Stomach (tissue), 9 donors: ENCODE results near the gene BSN. TPM values are rescaled to one million over a fixed set of nuclear protein-coding genes. Genes with fewer than 3 reads are reported as not detected.

Experiments used
- DNase-seq, 2 donors: peaks; one replicate each; pipeline versions ENCODE4 v3.0.0 to v3.0.0-alpha.2; 2013 to 2019
- H3K27ac ChIP-seq, 5 donors: fragments of 200-600 bp in 4 of 5; sonication (generic) in 4 of 5; one replicate each; pipeline ENCODE4 v1.5.1; 2013 to 2019; ENCODE audit warnings: mild to moderate bottlenecking in 1 of 5, moderate library complexity in 1 of 5
- H3K27me3 ChIP-seq, 3 donors: fragments of 200-600 bp; sonication (generic); one replicate each; pipeline ENCODE4 v1.5.1; 2017 to 2019; ENCODE audit warnings: mixed run types in 1 of 3
- H3K36me3 ChIP-seq, 4 donors: fragments of 200-600 bp; sonication (generic); 1 replicate in 3 of 4; 2 replicates in 1 of 4; pipeline ENCODE4 v1.5.1; 2016 to 2019
- H3K4me1 ChIP-seq, 4 donors: fragments of 200-600 bp; sonication (generic); one replicate each; pipeline ENCODE4 v1.5.1; 2016 to 2019
- H3K4me3 ChIP-seq, 4 donors: fragments of 200-600 bp; sonication (generic) in 3 of 4; one replicate each; pipeline ENCODE4 v1.5.1; 2016 to 2019; ENCODE audit warnings: mild to moderate bottlenecking in 1 of 4
- H3K9me3 ChIP-seq, 4 donors: fragments of 200-600 bp; sonication (generic); one replicate each; pipeline ENCODE4 v1.5.1; 2016 to 2019
- EP300 ChIP-seq: sonication (generic); formaldehyde crosslinking; IDR thresholded peaks from one replicate; pipeline ENCODE4 v1.6.1; 2017; ENCODE audit warnings: antibody characterized with exemption
- POLR2A ChIP-seq, 4 donors: fragments of 450-650 bp; IDR thresholded peaks; one replicate each; pipeline ENCODE4 v1.6.1; 2016; ENCODE audit warnings: antibody characterized with exemption in 4 of 4, control low read depth in 2 of 4, mild to moderate bottlenecking in 1 of 4, moderate library complexity in 1 of 4
- POLR2AphosphoS5 ChIP-seq, 3 donors: sonication (generic); formaldehyde crosslinking; IDR thresholded peaks; one replicate each; pipeline ENCODE4 v1.6.1; 2016; ENCODE audit warnings: antibody characterized with exemption in 3 of 3
- WGBS, 5 donors: extraction: QIAGEN DNeasy Blood & Tissue Kit in 3 of 5; methylation state at CpG; one replicate each; pipeline versions ENCODE4 v1.1.5 to v1.1.7; 2013 to 2018; 5-methylcytosine and 5-hydroxymethylcytosine counted together
- intact Hi-C: fragments of 100-400 bp; cut with DNase I; formaldehyde crosslinking; loops from one replicate; pipeline ENCODE4 v1.15.1; 2023; ENCODE audit warnings: low total_unique reads
- polyA plus RNA-seq, 3 donors: library from polyadenylated mRNA; stranded (reverse); fragments of 200-250 nt; gene quantifications; one replicate each; pipeline ENCODE4 v1.2.3, GENCODE V29; 2013
- total RNA-seq, 5 donors: library from RNA; depleted of rRNA; stranded (reverse); fragments of >200 nt; gene quantifications; one replicate each; pipeline versions ENCODE4 v1.1.0 to v1.2.3, GENCODE V29; 2014 to 2016
- TF ChIP-seq, protein P1 (sequence below), 7 experiments: fragments of 450-650 bp in 4 of 7; fragments of 200-600 bp in 3 of 7; sonication (generic) in 3 of 7; IDR thresholded peaks; one replicate each; pipeline ENCODE4 v1.5.1; 2016 to 2019; ENCODE audit warnings: antibody characterized with exemption in 7 of 7, control low read depth in 2 of 7, mild to moderate bottlenecking in 1 of 7
- donor health status: healthy with polysubstance abuse.
- donor health status: Bipolar disorder and iron deficiency.
- donor health status: healthy.

BSN gene
- total and polyA plus RNA-seq, 8 donors, result 0.03 to 4.5 (median 0.77) TPM; not detected in 2

GRCh38 chr3:49667701-49668413 is 113.6 kb downstream of the BSN start:
- H3K4me1 ChIP-seq, result peaks cover 0 to 40% (median 15%) of the 10 kb centered on the region in 4 donors
- 80 to 88% (median 82%) methylated on average over 20 to 25 of the region's 25 CpGs for WGBS, 5 donors
- no peaks in the 10 kb centered on the region for H3K36me3 ChIP-seq
- TF ChIP-seq, protein P1, sequence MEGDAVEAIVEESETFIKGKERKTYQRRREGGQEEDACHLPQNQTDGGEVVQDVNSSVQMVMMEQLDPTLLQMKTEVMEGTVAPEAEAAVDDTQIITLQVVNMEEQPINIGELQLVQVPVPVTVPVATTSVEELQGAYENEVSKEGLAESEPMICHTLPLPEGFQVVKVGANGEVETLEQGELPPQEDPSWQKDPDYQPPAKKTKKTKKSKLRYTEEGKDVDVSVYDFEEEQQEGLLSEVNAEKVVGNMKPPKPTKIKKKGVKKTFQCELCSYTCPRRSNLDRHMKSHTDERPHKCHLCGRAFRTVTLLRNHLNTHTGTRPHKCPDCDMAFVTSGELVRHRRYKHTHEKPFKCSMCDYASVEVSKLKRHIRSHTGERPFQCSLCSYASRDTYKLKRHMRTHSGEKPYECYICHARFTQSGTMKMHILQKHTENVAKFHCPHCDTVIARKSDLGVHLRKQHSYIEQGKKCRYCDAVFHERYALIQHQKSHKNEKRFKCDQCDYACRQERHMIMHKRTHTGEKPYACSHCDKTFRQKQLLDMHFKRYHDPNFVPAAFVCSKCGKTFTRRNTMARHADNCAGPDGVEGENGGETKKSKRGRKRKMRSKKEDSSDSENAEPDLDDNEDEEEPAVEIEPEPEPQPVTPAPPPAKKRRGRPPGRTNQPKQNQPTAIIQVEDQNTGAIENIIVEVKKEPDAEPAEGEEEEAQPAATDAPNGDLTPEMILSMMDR (IDR thresholded peaks at IDR 0.05), result no peak
- TF ChIP-seq EP300 (no peak), POLR2A (IDR thresholded peaks at IDR 0.05) (no peak), POLR2AphosphoS5 (IDR thresholded peaks at IDR 0.05) (no peak)
- peaks cover 0 to 15% (median 0%) of the 10 kb centered on the region in 3 donors for H3K27me3 ChIP-seq
- H3K4me3 ChIP-seq, result no peak overlapping the region
- no peak overlapping the region for H3K27ac ChIP-seq
- no peaks in the 10 kb centered on the region for H3K9me3 ChIP-seq
- no peak for DNase-seq
- intact Hi-C loops, result loop anchor here (5.0 kb wide), 1 partner anchor 126 kb away; no protein-coding TSS in a partner anchor

GRCh38 chr3:49668414-49668797 is 114.1 kb downstream of the BSN start:
- WGBS, 5 donors, result 20 to 37% (median 29%) methylated on average over 5 of the region's 5 CpGs
- peaks cover 0 to 10% (median 0%) of the 10 kb centered on the region in 3 donors for H3K27me3 ChIP-seq
- no peaks in the 10 kb centered on the region for H3K9me3 ChIP-seq
- no peak overlapping the region for H3K4me3 ChIP-seq
- TF ChIP-seq POLR2A (IDR thresholded peaks at IDR 0.05), result no peak
- TF ChIP-seq POLR2AphosphoS5 (IDR thresholded peaks at IDR 0.05), result no peak
- TF ChIP-seq, protein P1 (IDR thresholded peaks at IDR 0.05), result no peak
- TF ChIP-seq EP300, result no peak
- H3K27ac ChIP-seq, result no peak overlapping the region
- DNase-seq, result no peak
- no peaks in the 10 kb centered on the region for H3K36me3 ChIP-seq
- peaks cover 4 to 45% (median 19%) of the 10 kb centered on the region in 4 donors for H3K4me1 ChIP-seq
- intact Hi-C loops, result loop anchor here (5.0 kb wide), 1 partner anchor 126 kb away; no protein-coding TSS in a partner anchor

DNA sequence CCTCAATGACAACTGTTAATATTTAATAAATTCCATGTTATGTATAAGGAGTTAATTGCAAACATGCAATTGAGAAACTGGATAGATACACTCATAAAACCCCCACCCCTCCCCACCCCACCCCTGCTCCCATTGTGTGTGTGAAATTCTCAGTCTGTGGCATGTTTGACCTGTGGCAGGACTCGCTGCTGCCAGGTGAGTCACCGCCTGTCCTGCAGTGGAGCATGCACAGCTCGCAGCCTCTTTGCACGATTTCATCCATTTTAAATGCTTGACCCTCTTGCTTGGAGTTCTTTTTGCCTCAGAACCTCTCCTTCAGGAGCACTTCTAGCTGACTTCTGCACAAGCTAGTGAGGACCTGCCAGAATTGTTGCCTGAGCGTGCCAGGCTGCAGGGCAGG is 114.6 kb downstream of the BSN start:
- DNase-seq, result no peak
- WGBS, 5 donors, result 30 to 51% (median 37%) methylated on average over 5 of the region's 5 CpGs
- intact Hi-C loops, result loop anchor here (5.0 kb wide), 1 partner anchor 127 kb away; no protein-coding TSS in a partner anchor

GRCh38 chr3:49669352-49669751 is 115.1 kb downstream of the BSN start:
- Histone ChIP-seq H3K9me3 (no peaks in the 10 kb centered on the region), H3K4me1 (peaks cover 4 to 47% (median 22%) of the 10 kb centered on the region in 4 donors), H3K4me3 (no peak overlapping the region), H3K27ac (no peak overlapping the region), H3K27me3 (peaks cover 0 to 7% (median 0%) of the 10 kb centered on the region in 3 donors), H3K36me3 (no peaks in the 10 kb centered on the region)
- no peak for DNase-seq
- intact Hi-C loops, result loop anchor here (5.0 kb wide), 1 partner anchor 127 kb away; no protein-coding TSS in a partner anchor
- 52 to 89% (median 70%) methylated on average over 2 to 3 of the region's 3 CpGs for WGBS, 5 donors
- TF ChIP-seq POLR2A (IDR thresholded peaks at IDR 0.05), result no peak
- TF ChIP-seq EP300, result no peak
- TF ChIP-seq, protein P1 (IDR thresholded peaks at IDR 0.05), result no peak
- TF ChIP-seq POLR2AphosphoS5 (IDR thresholded peaks at IDR 0.05), result no peak

More for the DNA sequence above, 114.6 kb downstream of the BSN start:
- Histone ChIP-seq H3K27ac (no peak overlapping the region), H3K4me3 (no peak overlapping the region), H3K27me3 (peaks cover 0 to 10% (median 0%) of the 10 kb centered on the region in 3 donors), H3K4me1 (peaks cover 4 to 47% (median 22%) of the 10 kb centered on the region in 4 donors), H3K9me3 (no peaks in the 10 kb centered on the region), H3K36me3 (no peaks in the 10 kb centered on the region)
- TF ChIP-seq POLR2A (IDR thresholded peaks at IDR 0.05) (no peak), EP300 (no peak), POLR2AphosphoS5 (IDR thresholded peaks at IDR 0.05) (no peak)
- TF ChIP-seq, protein P1 (IDR thresholded peaks at IDR 0.05), result no peak
